NCI-H748 treated with DMSO at 0.1 percent for 48 hours (cell line): ENCODE data around the gene MAP2K5.

Source experiments
- DNase-seq: peaks from one replicate; lab custom pipeline; 2025; lab: John Stamatoyannopoulos, UW

MAP2K5 gene

GRCh38 chr15:67723294-67724024 is 181.0 kb downstream of the MAP2K5 start:
- no peak for DNase-seq

GRCh38 chr15:67724691-67725375 is 182.3 kb downstream of the MAP2K5 start:
- DNase-seq: no peak

GRCh38 chr15:67730135-67730534 is 187.6 kb downstream of the MAP2K5 start:
- DNase-seq: no peak

- DNase-seq: no peak
Observed at GRCh38 chr15:67731112-67731721, 188.7 kb downstream of the MAP2K5 start.

GRCh38 chr15:67732164-67732563 is 189.7 kb downstream of the MAP2K5 start:
- no peak for DNase-seq

- no peak for DNase-seq
Observed at GRCh38 chr15:67732671-67733374, 190.3 kb downstream of the MAP2K5 start.

GRCh38 chr15:67735896-67736295 is 193.4 kb downstream of the MAP2K5 start:
- no peak for DNase-seq

- no peak for DNase-seq
Observed at GRCh38 chr15:67736810-67737209, 194.3 kb downstream of the MAP2K5 start.

GRCh38 chr15:67738056-67738455 is 195.6 kb downstream of the MAP2K5 start:
- no peak for DNase-seq

GRCh38 chr15:67740405-67740804 is 197.9 kb downstream of the MAP2K5 start:
- DNase-seq: no peak

- no peak for DNase-seq
Observed at GRCh38 chr15:67741308-67741707, 198.8 kb downstream of the MAP2K5 start.

GRCh38 chr15:67743558-67743957 is 201.1 kb downstream of the MAP2K5 start:
- no peak for DNase-seq

GRCh38 chr15:67744331-67745072 is 202.0 kb downstream of the MAP2K5 start:
- DNase-seq: no peak

- DNase-seq: no peak
Observed at GRCh38 chr15:67745073-67746006, 202.8 kb downstream of the MAP2K5 start.

GRCh38 chr15:67746022-67746421 is 203.5 kb downstream of the MAP2K5 start:
- no peak for DNase-seq

GRCh38 chr15:67746450-67746849 is 203.9 kb downstream of the MAP2K5 start:
- DNase-seq: no peak

- no peak for DNase-seq
Observed at GRCh38 chr15:67747921-67748320, 205.4 kb downstream of the MAP2K5 start.

GRCh38 chr15:67750371-67750770 is 207.9 kb downstream of the MAP2K5 start:
- DNase-seq: no peak

- no peak for DNase-seq
Observed at GRCh38 chr15:67753891-67754290, 211.4 kb downstream of the MAP2K5 start.

- no peak for DNase-seq
Observed at GRCh38 chr15:67755264-67755663, 212.8 kb downstream of the MAP2K5 start.

- no peak for DNase-seq
Observed at GRCh38 chr15:67755936-67756335, 213.4 kb downstream of the MAP2K5 start.
